Activated B cell treated with CpG ODN at 0.5 μM for 24 hours (primary cell): ENCODE results near the gene OR2J2. TPM values are rescaled to one million over a fixed set of nuclear protein-coding genes. Genes with fewer than 3 reads are reported as not detected.
"Not testable (repeated sequence)": the region's sequence is repeated elsewhere in the genome, so short reads cannot be mapped to it uniquely, and the experiment has no call there.

Source experiments
- ATAC-seq: fragments of 200-7000 bp; cut with Tn5 transposase; one replicate; pipeline ENCODE4 v1.10.0; 2021; ENCODE audit warnings: low read depth, mild to moderate bottlenecking, moderate library complexity
- CTCF ChIA-PET: fragments of 350-600 bp; sonication (Branson Sonifier 250); formaldehyde crosslinking; loops from one replicate; lab custom pipeline; 2021; ENCODE audit warnings: antibody characterized with exemption; lab: Charles Lee
- POLR2A ChIA-PET: fragments of 350-600 bp; sonication (Branson Sonifier 250); formaldehyde crosslinking; loops from one replicate; lab custom pipeline; 2021; ENCODE audit warnings: antibody characterized with exemption; lab: Charles Lee
- DNase-seq: peaks from one replicate; pipeline ENCODE4 v3.0.0; 2022
- H3K27ac Mint-ChIP-seq: one replicate; pipeline ENCODE4 v1.8.0; 2020; ENCODE audit warnings: mixed read lengths
- H3K27me3 Mint-ChIP-seq: one replicate; pipeline ENCODE4 v1.8.0; 2021; ENCODE audit warnings: mixed read lengths
- H3K36me3 Mint-ChIP-seq: one replicate; pipeline ENCODE4 v1.8.0; 2021; ENCODE audit warnings: low read depth, mixed read lengths
- H3K4me1 Mint-ChIP-seq: one replicate; pipeline ENCODE4 v1.8.0; 2021; ENCODE audit warnings: mixed read lengths
- H3K4me3 Mint-ChIP-seq: one replicate; pipeline ENCODE4 v1.8.0; 2020; ENCODE audit warnings: mild to moderate bottlenecking, mixed read lengths
- H3K9me3 Mint-ChIP-seq: one replicate; pipeline ENCODE4 v1.8.0; 2020; ENCODE audit warnings: mixed read lengths
- intact Hi-C: fragments of 100-400 bp; cut with micrococcal nuclease; formaldehyde crosslinking; loops from one replicate; pipeline ENCODE4 v1.15.1; 2024
- total RNA-seq: library from RNA; stranded (reverse); gene quantifications from 2 replicates; pipeline ENCODE4 v1.2.3, GENCODE V29; 2022
- TF ChIP-seq, protein P1 (sequence below): fragments of 200-600 bp; IDR thresholded peaks from one replicate; pipeline ENCODE4 v1.8.0; 2022; ENCODE audit warnings: antibody characterized with exemption, mild to moderate bottlenecking

Gene OR2J2
- total RNA-seq = not detected in 2 replicates

DNA sequence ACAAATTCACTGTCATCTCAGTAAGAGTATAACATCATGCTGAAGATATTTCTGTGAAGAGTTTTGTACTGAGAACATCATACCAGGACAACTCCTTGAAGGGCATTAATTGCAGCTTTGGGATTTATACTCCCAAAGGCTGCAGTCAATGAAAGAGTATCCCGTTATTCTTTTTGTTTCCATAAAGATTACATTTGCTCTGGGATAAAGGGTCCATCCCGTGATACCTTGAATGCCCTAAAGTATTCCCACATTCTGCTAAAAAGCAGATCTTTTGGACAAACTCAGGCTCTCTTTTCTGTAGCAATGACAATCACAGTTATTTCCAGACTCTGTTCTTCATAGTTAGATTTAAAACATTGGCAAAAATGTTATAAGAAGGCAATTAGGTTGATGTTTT, at the start of gene OR2J2:
OR2J2 (plus strand) TSS at position 301 of the 400 bp plus-strand sequence. CDS start 2,729 bp downstream, outside the sequence.
- CTCF ChIA-PET, DNase-seq, H3K36me3 Mint-ChIP-seq, POLR2A ChIA-PET, H3K9me3 Mint-ChIP-seq, H3K27me3 Mint-ChIP-seq, H3K4me3 Mint-ChIP-seq, intact Hi-C loops, ATAC-seq, H3K27ac Mint-ChIP-seq, H3K4me1 Mint-ChIP-seq: not testable (repeated sequence)

DNA sequence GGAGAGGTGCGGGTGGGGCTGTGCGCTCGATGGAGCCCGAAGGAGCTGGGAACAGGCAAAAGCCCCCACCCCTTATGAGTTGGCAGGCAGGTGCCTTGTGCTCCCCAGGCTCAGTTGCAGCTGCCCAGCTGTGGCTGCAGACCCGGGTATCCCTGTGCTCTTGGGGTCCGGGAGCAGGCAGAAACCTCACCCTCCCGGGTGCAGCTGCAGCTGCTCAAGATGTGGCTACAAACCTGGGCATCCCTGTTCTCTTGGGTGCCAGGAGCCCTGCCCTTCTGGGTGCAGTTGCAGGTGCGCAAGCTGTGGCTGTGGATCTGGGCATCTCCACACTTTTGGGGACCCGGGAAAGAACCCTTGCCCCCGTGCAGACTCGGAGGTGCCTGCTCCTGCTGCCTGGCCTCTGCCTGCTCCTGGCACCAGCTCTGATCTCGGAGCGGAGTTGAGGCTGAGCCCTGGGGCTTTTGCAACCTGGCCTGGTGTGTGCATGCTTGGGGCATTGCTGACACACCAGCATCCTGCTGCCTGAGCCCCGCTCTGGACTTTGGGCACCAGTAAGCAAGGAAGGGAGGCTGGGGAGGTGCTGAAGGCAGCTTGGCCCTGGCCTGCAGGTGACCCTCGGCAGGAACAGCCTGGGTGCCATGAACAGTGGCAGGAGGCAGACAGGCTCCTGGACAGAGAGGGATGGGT, 41.2 kb upstream of the OR2J2 start:
- TF ChIP-seq, protein P1, sequence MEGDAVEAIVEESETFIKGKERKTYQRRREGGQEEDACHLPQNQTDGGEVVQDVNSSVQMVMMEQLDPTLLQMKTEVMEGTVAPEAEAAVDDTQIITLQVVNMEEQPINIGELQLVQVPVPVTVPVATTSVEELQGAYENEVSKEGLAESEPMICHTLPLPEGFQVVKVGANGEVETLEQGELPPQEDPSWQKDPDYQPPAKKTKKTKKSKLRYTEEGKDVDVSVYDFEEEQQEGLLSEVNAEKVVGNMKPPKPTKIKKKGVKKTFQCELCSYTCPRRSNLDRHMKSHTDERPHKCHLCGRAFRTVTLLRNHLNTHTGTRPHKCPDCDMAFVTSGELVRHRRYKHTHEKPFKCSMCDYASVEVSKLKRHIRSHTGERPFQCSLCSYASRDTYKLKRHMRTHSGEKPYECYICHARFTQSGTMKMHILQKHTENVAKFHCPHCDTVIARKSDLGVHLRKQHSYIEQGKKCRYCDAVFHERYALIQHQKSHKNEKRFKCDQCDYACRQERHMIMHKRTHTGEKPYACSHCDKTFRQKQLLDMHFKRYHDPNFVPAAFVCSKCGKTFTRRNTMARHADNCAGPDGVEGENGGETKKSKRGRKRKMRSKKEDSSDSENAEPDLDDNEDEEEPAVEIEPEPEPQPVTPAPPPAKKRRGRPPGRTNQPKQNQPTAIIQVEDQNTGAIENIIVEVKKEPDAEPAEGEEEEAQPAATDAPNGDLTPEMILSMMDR = no peak
- Mint-ChIP-seq H3K9me3 (no peaks in the 10 kb centered on the region), H3K36me3 (no peaks in the 10 kb centered on the region), H3K4me1 (no peaks in the 10 kb centered on the region), H3K27ac (no peak overlapping the region), H3K4me3 (no peak overlapping the region), H3K27me3 (peaks cover 9% of the 10 kb centered on the region)
- no peak for ATAC-seq
- ChIA-PET CTCF (no interaction called here), POLR2A (no interaction called here)
- intact Hi-C loops = no loop called here
- no peak for DNase-seq

DNA sequence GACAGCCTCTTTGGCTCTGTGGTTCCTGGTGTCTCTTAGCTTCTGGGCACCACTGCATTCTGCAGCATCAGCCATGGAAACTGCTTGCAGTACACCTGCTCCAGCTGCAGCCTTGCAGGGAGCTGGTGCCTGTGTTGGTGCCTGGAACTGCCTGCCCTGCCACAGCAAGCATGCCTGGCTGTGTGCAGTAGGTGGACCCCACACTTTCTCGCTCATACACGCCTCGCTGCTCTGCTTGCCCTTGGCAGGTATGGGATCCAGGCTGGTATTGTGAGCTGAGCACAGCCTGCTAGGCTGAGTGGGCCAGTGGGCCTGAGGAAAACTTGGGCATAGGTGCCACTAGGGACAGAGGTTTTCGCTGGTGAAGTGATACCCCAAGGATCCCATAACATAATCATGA, 40.1 kb upstream of the OR2J2 start:
- Mint-ChIP-seq H3K4me3 (no peak overlapping the region), H3K9me3 (no peaks in the 10 kb centered on the region), H3K27ac (no peak overlapping the region), H3K27me3 (peaks cover 15% of the 10 kb centered on the region), H3K4me1 (no peaks in the 10 kb centered on the region), H3K36me3 (no peaks in the 10 kb centered on the region)
- no peak for DNase-seq
- TF ChIP-seq, protein P1 = no peak
- CTCF ChIA-PET = no interaction called here
- intact Hi-C loops = no loop called here
- ATAC-seq = no peak
- POLR2A ChIA-PET = no interaction called here

DNA sequence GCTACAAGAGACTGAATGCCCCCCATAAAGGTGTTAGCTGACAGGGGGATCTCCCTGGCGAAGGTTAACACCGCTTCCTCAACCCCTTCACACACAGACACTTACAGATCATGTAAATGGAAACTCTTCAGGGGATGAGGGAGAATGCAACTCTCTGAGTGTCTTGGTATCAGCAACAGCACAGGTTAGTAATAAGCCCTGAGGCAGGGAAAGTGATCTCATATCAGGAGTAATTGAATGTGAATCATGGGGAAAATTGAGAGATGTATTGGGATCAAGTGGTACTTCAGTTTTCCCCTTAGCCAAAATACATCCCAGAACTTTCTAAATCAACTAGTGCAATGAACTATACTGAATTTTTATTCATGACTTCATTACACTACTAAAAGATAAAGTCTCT, 39.0 kb upstream of the OR2J2 start:
- ATAC-seq = no peak

DNA sequence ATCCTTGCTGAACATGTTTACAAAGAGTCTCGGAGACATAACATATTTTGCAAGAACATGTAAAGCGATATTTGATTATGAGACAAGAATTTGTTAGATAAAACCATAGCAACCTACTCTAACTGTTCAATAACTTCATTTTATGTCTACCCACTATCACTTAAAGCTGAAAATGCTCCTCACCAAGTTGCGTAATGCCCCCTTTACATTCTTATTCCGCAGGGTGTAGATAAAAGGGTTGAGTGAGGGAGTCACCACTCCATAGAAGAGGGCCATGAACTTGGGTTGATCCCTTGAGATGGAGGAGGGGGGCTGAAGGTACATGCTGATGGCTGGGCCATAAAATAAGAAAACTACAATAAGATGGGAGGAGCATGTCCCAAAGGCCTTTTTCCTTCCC, 33.0 kb upstream of the OR2J2 start:
- DNase-seq (no peak), ATAC-seq (no peak)
- Mint-ChIP-seq H3K4me3 (no peak overlapping the region), H3K9me3 (peaks cover 4% of the 10 kb centered on the region), H3K36me3 (no peaks in the 10 kb centered on the region), H3K27ac (no peak overlapping the region), H3K4me1 (no peaks in the 10 kb centered on the region), H3K27me3 (peaks cover 13% of the 10 kb centered on the region)
- CTCF ChIA-PET = no interaction called here
- TF ChIP-seq, protein P1 = no peak
- POLR2A ChIA-PET = no interaction called here
- intact Hi-C loops = no loop called here

More for the DNA sequence above, 39.0 kb upstream of the OR2J2 start:
- ChIA-PET POLR2A (no interaction called here), CTCF (no interaction called here)
- Mint-ChIP-seq H3K4me1 (no peaks in the 10 kb centered on the region), H3K9me3 (no peaks in the 10 kb centered on the region), H3K4me3 (no peak overlapping the region), H3K27ac (no peak overlapping the region), H3K27me3 (peaks cover 15% of the 10 kb centered on the region), H3K36me3 (no peaks in the 10 kb centered on the region)
- no peak for DNase-seq
- intact Hi-C loops = no loop called here
- TF ChIP-seq, protein P1 = no peak
